WTC11 (cell line): ENCODE data around the gene GPR61. TPM values are rescaled to one million over a fixed set of nuclear protein-coding genes. Genes with fewer than 3 reads are reported as not detected.

Source experiments
- ATAC-seq: fragments of 200-7000 bp; cut with Tn5 transposase; 2 replicates; pipeline ENCODE4 v1.10.0; 2021; ENCODE audit warnings: mild to moderate bottlenecking, moderate library complexity
- CTCF ChIA-PET: fragments of 300-600 bp; sonication (Branson Sonifier 250); formaldehyde crosslinking; loops from one replicate; lab custom pipeline; 2021; ENCODE audit warnings: antibody characterized with exemption; lab: Charles Lee
- POLR2A ChIA-PET: fragments of 350-600 bp; sonication (Branson Sonifier 250); formaldehyde crosslinking; loops from one replicate; lab custom pipeline; 2021; ENCODE audit warnings: antibody characterized with exemption; lab: Charles Lee
- DNase-seq: peaks from one replicate; pipeline ENCODE4 v3.0.0; 2021; ENCODE audit warnings: low spot score
- H3K27ac Mint-ChIP-seq: 2 replicates; pipeline ENCODE4 v1.8.0; 2021; ENCODE audit warnings: mixed read lengths
- H3K27me3 Mint-ChIP-seq: 2 replicates; pipeline ENCODE4 v1.8.0; 2021; ENCODE audit warnings: low read depth, mild to moderate bottlenecking, moderate library complexity, mixed read lengths
- H3K36me3 Mint-ChIP-seq: 2 replicates; pipeline ENCODE4 v1.8.0; 2021; ENCODE audit warnings: mixed read lengths
- H3K4me1 Mint-ChIP-seq: 2 replicates; pipeline ENCODE4 v1.8.0; 2022; ENCODE audit warnings: mixed read lengths
- H3K4me3 Mint-ChIP-seq: 2 replicates; pipeline ENCODE4 v1.8.0; 2021; ENCODE audit warnings: mild to moderate bottlenecking, moderate library complexity, mixed read lengths
- H3K9me3 Mint-ChIP-seq: 2 replicates; pipeline ENCODE4 v1.8.0; 2021; ENCODE audit warnings: mixed read lengths
- FOXK1 ChIP-seq: sonication (generic); formaldehyde crosslinking; IDR thresholded peaks from 2 replicates; pipeline ENCODE4 v1.8.0; 2022; ENCODE audit warnings: mild to moderate bottlenecking, moderate library complexity, missing genetic modification reagents
- GABPB1 ChIP-seq: sonication (generic); formaldehyde crosslinking; IDR thresholded peaks from 2 replicates; pipeline ENCODE4 v1.8.1; 2023; ENCODE audit warnings: mild to moderate bottlenecking, missing genetic modification reagents
- IRF1 ChIP-seq: sonication (generic); formaldehyde crosslinking; IDR thresholded peaks from 2 replicates; pipeline ENCODE4 v1.8.0; 2023; ENCODE audit warnings: missing genetic modification reagents
- NFYB ChIP-seq: sonication (generic); formaldehyde crosslinking; conservative IDR thresholded peaks from 2 replicates; pipeline ENCODE4 v1.8.0; 2022; ENCODE audit warnings: low read depth, missing genetic modification reagents
- SP1 ChIP-seq: sonication (generic); formaldehyde crosslinking; conservative IDR thresholded peaks from 2 replicates; pipeline ENCODE4 v1.8.1; 2022; ENCODE audit warnings: missing genetic modification reagents
- STAT6 ChIP-seq: sonication (generic); formaldehyde crosslinking; conservative IDR thresholded peaks from 2 replicates; pipeline ENCODE4 v1.8.1; 2023; ENCODE audit warnings: mild to moderate bottlenecking, low read depth, missing genetic modification reagents, moderate library complexity
- ZNF423 ChIP-seq: fragments of 250-450 bp; sonication (Bioruptor Pico); IDR thresholded peaks from 2 replicates; pipeline ENCODE4 v2.1.2; 2022; ENCODE audit warnings: mild to moderate bottlenecking, moderate library complexity
- ZNF532 ChIP-seq: fragments of 250-450 bp; sonication (Bioruptor Pico); IDR thresholded peaks from 2 replicates; pipeline ENCODE4 v1.9.0; 2021; ENCODE audit warnings: mild to moderate bottlenecking, borderline replicate concordance
- total RNA-seq: library from RNA; stranded (reverse); gene quantifications from 3 replicates; pipeline ENCODE4 v1.2.3, GENCODE V29; 2021
- TF ChIP-seq, protein P1 (sequence below): sonication (generic); formaldehyde crosslinking; IDR thresholded peaks from 2 replicates; pipeline ENCODE4 v1.8.0; 2023; ENCODE audit warnings: missing genetic modification reagents, mild to moderate bottlenecking, borderline replicate concordance
- TF ChIP-seq, protein P2 (sequence below): sonication (generic); formaldehyde crosslinking; IDR thresholded peaks from 2 replicates; pipeline ENCODE4 v1.8.1; 2023; ENCODE audit warnings: mild to moderate bottlenecking, moderate library complexity, missing genetic modification reagents
- TF ChIP-seq, protein P3 (sequence below): fragments of 200-600 bp; IDR thresholded peaks from 2 replicates; pipeline ENCODE4 v1.8.0; 2022; ENCODE audit warnings: antibody characterized with exemption

Gene GPR61
- total RNA-seq, 1 experiment from 2014 or later = 0.42 TPM

DNA sequence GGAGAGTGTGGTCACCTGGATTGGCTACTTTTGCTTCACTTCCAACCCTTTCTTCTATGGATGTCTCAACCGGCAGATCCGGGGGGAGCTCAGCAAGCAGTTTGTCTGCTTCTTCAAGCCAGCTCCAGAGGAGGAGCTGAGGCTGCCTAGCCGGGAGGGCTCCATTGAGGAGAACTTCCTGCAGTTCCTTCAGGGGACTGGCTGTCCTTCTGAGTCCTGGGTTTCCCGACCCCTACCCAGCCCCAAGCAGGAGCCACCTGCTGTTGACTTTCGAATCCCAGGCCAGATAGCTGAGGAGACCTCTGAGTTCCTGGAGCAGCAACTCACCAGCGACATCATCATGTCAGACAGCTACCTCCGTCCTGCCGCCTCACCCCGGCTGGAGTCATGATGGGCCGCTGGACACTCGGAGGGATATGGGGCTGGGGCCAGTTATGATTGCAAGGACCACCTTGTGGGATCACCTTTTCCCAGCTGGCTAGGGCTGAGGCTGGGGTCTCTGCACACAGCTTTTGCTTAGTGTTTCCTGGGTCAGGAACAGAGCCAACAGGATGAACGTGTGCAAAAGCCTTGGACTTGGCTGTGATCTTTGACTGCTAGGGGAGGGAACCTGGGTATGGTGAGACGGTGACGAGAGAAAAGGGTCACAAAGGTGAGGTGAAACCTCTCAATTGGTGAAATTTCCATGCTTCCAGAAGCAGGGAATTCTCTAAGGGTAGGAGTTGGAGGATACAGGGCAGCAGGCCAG is 4.5 kb downstream of the GPR61 start (continued):
- TF ChIP-seq, protein P1, sequence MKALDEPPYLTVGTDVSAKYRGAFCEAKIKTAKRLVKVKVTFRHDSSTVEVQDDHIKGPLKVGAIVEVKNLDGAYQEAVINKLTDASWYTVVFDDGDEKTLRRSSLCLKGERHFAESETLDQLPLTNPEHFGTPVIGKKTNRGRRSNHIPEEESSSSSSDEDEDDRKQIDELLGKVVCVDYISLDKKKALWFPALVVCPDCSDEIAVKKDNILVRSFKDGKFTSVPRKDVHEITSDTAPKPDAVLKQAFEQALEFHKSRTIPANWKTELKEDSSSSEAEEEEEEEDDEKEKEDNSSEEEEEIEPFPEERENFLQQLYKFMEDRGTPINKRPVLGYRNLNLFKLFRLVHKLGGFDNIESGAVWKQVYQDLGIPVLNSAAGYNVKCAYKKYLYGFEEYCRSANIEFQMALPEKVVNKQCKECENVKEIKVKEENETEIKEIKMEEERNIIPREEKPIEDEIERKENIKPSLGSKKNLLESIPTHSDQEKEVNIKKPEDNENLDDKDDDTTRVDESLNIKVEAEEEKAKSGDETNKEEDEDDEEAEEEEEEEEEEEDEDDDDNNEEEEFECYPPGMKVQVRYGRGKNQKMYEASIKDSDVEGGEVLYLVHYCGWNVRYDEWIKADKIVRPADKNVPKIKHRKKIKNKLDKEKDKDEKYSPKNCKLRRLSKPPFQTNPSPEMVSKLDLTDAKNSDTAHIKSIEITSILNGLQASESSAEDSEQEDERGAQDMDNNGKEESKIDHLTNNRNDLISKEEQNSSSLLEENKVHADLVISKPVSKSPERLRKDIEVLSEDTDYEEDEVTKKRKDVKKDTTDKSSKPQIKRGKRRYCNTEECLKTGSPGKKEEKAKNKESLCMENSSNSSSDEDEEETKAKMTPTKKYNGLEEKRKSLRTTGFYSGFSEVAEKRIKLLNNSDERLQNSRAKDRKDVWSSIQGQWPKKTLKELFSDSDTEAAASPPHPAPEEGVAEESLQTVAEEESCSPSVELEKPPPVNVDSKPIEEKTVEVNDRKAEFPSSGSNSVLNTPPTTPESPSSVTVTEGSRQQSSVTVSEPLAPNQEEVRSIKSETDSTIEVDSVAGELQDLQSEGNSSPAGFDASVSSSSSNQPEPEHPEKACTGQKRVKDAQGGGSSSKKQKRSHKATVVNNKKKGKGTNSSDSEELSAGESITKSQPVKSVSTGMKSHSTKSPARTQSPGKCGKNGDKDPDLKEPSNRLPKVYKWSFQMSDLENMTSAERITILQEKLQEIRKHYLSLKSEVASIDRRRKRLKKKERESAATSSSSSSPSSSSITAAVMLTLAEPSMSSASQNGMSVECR (CRISPR knock-in tag) = no peak
- TF ChIP-seq FOXK1 (no peak), IRF1 (CRISPR knock-in tag) (no peak)
- TF ChIP-seq, protein P2, sequence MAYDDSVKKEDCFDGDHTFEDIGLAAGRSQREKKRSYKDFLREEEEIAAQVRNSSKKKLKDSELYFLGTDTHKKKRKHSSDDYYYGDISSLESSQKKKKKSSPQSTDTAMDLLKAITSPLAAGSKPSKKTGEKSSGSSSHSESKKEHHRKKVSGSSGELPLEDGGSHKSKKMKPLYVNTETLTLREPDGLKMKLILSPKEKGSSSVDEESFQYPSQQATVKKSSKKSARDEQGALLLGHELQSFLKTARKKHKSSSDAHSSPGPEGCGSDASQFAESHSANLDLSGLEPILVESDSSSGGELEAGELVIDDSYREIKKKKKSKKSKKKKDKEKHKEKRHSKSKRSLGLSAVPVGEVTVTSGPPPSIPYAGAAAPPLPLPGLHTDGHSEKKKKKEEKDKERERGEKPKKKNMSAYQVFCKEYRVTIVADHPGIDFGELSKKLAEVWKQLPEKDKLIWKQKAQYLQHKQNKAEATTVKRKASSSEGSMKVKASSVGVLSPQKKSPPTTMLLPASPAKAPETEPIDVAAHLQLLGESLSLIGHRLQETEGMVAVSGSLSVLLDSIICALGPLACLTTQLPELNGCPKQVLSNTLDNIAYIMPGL = no peak

- peak overlapping the region; percentile 85 for H3K4me3 Mint-ChIP-seq
- ChIA-PET CTCF (interaction anchor here (0.6 to 8.2 kb wide), 44 partner anchors 9 to 438 kb away, joined by 3 to 129 read pairs (median 6); partner anchors contain the start of genes AHCYL1, AMIGO1, AMPD2 and ATXN7L2), POLR2A (interaction anchor here (0.6 to 0.8 kb wide), 3 partner anchors 14 to 322 kb away, joined by 3 to 5 read pairs (median 3); no protein-coding TSS in a partner anchor)
- peaks cover 28% of the 10 kb centered on the region for H3K4me1 Mint-ChIP-seq
- H3K36me3 Mint-ChIP-seq = no peaks in the 10 kb centered on the region
- DNase-seq (peak; percentile 91), ATAC-seq (peak; percentile 50)
- no peaks in the 10 kb centered on the region for H3K9me3 Mint-ChIP-seq
- peak overlapping the region; percentile 84 for H3K27ac Mint-ChIP-seq
- no peak for TF ChIP-seq ZNF423 (CRISPR knock-in tag)
- TF ChIP-seq NFYB = no peak
- TF ChIP-seq ZNF532 (CRISPR knock-in tag) = no peak
- TF ChIP-seq, protein P3, sequence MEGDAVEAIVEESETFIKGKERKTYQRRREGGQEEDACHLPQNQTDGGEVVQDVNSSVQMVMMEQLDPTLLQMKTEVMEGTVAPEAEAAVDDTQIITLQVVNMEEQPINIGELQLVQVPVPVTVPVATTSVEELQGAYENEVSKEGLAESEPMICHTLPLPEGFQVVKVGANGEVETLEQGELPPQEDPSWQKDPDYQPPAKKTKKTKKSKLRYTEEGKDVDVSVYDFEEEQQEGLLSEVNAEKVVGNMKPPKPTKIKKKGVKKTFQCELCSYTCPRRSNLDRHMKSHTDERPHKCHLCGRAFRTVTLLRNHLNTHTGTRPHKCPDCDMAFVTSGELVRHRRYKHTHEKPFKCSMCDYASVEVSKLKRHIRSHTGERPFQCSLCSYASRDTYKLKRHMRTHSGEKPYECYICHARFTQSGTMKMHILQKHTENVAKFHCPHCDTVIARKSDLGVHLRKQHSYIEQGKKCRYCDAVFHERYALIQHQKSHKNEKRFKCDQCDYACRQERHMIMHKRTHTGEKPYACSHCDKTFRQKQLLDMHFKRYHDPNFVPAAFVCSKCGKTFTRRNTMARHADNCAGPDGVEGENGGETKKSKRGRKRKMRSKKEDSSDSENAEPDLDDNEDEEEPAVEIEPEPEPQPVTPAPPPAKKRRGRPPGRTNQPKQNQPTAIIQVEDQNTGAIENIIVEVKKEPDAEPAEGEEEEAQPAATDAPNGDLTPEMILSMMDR = peak; percentile 63
- TF ChIP-seq SP1 (CRISPR knock-in tag) = peak; percentile 41; the same call in 1 of the 2 replicates
- TF ChIP-seq GABPB1 (CRISPR knock-in tag) = no peak
- TF ChIP-seq STAT6 = no peak
- no peaks in the 10 kb centered on the region; the same call in none of the 2 replicates for H3K27me3 Mint-ChIP-seq
These were observed 6.8 kb downstream of the GPR61 start for GRCh38 chr1:109546311-109547109.
